Ishikawa (cell line): ENCODE results near the gene INPP5B.

Experiments used
- CEBPB ChIP-seq: IDR thresholded peaks from 2 replicates; pipeline ENCODE4 v1.6.1; 2012
- CREB1 ChIP-seq: IDR thresholded peaks from 2 replicates; pipeline ENCODE4 v1.6.1; 2012; ENCODE audit warnings: low read depth
- EGR1 ChIP-seq: IDR thresholded peaks from 2 replicates; pipeline ENCODE4 v1.6.1; 2012
- EP300 ChIP-seq: IDR thresholded peaks from 2 replicates; pipeline ENCODE4 v1.6.1; 2012; ENCODE audit warnings: borderline replicate concordance
- FOXM1 ChIP-seq: IDR thresholded peaks from 2 replicates; pipeline ENCODE4 v1.6.1; 2012; ENCODE audit warnings: low read depth, borderline replicate concordance
- NFIC ChIP-seq: IDR thresholded peaks from 2 replicates; pipeline ENCODE4 v1.6.1; 2012
- RAD21 ChIP-seq: IDR thresholded peaks from 2 replicates; pipeline ENCODE4 v1.6.1; 2012; ENCODE audit warnings: low read depth
- TAF1 ChIP-seq: IDR thresholded peaks from 2 replicates; pipeline ENCODE4 v1.6.1; 2012; ENCODE audit warnings: low read depth, mild to moderate bottlenecking
- TCF12 ChIP-seq: IDR thresholded peaks from 2 replicates; pipeline ENCODE4 v1.6.1; 2012; ENCODE audit warnings: low read depth
- TEAD4 ChIP-seq: IDR thresholded peaks from 2 replicates; pipeline ENCODE4 v1.6.1; 2012
- YY1 ChIP-seq: IDR thresholded peaks from 2 replicates; pipeline ENCODE4 v1.6.1; 2012; ENCODE audit warnings: low read depth
- ZBTB7A ChIP-seq: IDR thresholded peaks from 2 replicates; pipeline ENCODE4 v1.6.1; 2012; ENCODE audit warnings: low read depth
- TF ChIP-seq, protein P1 (sequence below): IDR thresholded peaks from 2 replicates; pipeline ENCODE4 v1.6.1; 2012; ENCODE audit warnings: low read depth, mild to moderate bottlenecking
- TF ChIP-seq, protein P2 (sequence below): IDR thresholded peaks from 2 replicates; pipeline ENCODE4 v1.6.1; 2012
- TF ChIP-seq, protein P3 (sequence below): IDR thresholded peaks from 2 replicates; pipeline ENCODE4 v1.6.1; 2012

The INPP5B gene

DNA sequence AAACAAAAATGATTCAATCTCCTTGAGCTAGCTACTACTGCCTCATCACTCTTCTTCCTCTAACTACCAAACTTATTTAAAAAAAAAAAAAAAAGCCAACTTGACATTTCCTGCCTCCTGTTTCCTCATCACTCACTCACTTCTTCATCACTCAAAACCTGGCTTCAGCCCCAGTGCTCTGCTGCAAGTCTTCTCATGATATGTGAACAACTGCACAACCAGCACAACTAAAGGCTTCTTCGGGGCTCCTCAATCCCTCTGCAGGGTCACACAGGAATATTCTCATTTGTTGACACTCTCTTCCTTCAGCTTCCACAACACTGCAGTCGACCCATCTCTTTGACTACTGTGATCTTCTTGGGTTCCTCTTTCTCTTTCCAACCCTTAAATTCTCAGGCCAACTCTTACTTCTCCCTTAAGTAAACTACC is 95.1 kb downstream of the INPP5B start:
- TF ChIP-seq, protein P1, sequence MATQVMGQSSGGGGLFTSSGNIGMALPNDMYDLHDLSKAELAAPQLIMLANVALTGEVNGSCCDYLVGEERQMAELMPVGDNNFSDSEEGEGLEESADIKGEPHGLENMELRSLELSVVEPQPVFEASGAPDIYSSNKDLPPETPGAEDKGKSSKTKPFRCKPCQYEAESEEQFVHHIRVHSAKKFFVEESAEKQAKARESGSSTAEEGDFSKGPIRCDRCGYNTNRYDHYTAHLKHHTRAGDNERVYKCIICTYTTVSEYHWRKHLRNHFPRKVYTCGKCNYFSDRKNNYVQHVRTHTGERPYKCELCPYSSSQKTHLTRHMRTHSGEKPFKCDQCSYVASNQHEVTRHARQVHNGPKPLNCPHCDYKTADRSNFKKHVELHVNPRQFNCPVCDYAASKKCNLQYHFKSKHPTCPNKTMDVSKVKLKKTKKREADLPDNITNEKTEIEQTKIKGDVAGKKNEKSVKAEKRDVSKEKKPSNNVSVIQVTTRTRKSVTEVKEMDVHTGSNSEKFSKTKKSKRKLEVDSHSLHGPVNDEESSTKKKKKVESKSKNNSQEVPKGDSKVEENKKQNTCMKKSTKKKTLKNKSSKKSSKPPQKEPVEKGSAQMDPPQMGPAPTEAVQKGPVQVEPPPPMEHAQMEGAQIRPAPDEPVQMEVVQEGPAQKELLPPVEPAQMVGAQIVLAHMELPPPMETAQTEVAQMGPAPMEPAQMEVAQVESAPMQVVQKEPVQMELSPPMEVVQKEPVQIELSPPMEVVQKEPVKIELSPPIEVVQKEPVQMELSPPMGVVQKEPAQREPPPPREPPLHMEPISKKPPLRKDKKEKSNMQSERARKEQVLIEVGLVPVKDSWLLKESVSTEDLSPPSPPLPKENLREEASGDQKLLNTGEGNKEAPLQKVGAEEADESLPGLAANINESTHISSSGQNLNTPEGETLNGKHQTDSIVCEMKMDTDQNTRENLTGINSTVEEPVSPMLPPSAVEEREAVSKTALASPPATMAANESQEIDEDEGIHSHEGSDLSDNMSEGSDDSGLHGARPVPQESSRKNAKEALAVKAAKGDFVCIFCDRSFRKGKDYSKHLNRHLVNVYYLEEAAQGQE: no peak
- no peak for TF ChIP-seq TCF12
- TF ChIP-seq, protein P2, sequence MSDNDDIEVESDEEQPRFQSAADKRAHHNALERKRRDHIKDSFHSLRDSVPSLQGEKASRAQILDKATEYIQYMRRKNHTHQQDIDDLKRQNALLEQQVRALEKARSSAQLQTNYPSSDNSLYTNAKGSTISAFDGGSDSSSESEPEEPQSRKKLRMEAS: no peak
- TF ChIP-seq TAF1: no peak
- TF ChIP-seq, protein P3, sequence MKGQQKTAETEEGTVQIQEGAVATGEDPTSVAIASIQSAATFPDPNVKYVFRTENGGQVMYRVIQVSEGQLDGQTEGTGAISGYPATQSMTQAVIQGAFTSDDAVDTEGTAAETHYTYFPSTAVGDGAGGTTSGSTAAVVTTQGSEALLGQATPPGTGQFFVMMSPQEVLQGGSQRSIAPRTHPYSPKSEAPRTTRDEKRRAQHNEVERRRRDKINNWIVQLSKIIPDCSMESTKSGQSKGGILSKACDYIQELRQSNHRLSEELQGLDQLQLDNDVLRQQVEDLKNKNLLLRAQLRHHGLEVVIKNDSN: no peak
- TF ChIP-seq EGR1: no peak
- TF ChIP-seq CREB1: no peak
- TF ChIP-seq EP300: no peak
- no peak for TF ChIP-seq TEAD4
- no peak for TF ChIP-seq ZBTB7A
- no peak for TF ChIP-seq YY1
- no peak for TF ChIP-seq RAD21

DNA sequence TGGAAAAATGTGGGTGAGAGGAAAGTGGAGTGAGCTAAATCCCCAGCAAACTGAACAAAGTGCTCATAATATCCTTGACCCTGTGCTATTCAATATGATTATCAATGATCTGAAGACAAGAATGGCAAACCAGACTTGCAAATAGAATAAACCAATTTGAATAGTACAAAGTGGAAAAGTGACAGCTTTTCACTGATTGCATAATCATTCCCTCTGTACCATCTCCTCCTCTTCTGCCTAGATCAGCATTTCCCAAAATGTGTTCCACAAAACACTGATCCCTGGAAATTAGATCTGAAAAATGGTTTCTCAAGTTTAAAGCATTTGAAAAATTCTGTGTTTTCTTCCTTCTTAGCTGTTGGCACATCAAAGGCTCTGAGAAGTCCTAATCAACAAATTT is 95.6 kb downstream of the INPP5B start:
- TF ChIP-seq, protein P1: no peak
- TF ChIP-seq CEBPB: peak; percentile 35; the same call in 1 of the 2 replicates

DNA sequence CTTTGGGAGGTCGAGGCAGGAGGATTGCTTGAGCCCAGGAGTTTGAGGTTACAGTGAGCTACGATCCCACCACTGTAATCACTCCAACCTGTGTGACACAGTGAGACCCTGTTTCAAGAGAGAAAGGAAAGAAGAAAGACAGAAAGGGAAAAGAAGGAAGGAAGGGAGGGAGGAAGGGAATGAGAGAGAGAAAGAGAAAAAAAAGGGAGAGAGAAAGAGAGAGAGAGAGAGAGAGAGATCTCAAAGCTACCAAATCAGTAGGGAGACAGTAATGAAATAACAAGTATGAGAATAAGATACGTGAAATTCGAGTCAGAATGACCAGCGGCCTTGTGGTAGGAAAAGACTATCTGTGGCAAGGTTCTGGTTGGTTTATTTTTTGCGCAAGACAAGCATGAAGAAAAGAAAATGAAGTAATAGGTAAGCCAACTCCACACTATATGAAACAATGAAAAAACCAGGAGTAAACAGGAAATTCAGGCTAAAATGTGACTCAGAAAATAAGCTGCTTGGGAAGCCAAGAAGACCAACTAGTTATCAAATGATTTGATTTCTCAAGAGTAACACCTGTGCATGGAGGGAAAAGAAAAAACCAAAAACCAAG is 96.4 kb downstream of the INPP5B start:
- no peak for TF ChIP-seq RAD21
- no peak for TF ChIP-seq EP300
- no peak for TF ChIP-seq YY1
- TF ChIP-seq CEBPB: 0 out of 2 replicates have a peak, but pooled peaks have one; percentile 22
- TF ChIP-seq TAF1: no peak
- no peak for TF ChIP-seq FOXM1
- no peak for TF ChIP-seq NFIC

GRCh38 chr1:37849480-37849879 is 97.4 kb downstream of the INPP5B start:
- TF ChIP-seq EGR1 (no peak), TAF1 (no peak), YY1 (no peak), RAD21 (no peak), EP300 (no peak), TCF12 (no peak), FOXM1 (no peak), CEBPB (no peak), ZBTB7A (no peak), NFIC (no peak), CREB1 (no peak), TEAD4 (no peak)
- TF ChIP-seq, protein P1: no peak
- TF ChIP-seq, protein P2: no peak
- TF ChIP-seq, protein P3: no peak

DNA sequence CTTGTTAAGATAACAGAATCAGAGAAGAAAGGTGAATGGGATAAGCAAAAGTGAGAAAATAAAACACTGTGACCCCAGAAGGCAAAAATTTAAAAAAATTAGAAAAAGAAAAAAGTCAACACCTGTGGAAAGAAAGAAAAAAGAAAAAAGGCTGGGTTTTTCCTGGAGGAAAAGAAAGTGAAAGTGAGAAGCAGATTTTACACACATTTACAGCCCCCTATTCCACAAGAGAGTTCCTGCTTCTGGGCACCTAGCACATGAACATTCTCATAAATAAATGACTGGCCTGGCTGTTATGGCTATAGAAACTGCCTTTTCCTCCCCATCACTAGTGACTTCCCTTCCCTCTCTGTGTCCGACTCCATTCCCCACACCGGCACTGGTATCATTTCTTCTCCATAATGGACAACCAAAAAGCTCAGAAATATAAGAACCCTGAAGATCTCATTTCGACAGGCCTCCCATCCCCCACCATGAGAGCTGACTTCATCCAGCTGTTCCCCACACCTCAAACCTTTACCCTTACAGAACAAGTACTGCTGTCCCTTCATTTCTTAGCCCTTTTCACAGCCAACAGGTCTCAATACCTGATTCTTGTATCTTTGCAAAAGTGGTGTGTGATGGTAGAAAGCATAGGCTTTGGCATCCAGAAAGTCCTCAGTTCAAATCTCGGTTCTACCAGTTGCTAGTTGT is 100.1 kb downstream of the INPP5B start:
- TF ChIP-seq, protein P2: no peak
- TF ChIP-seq EP300 (no peak), EGR1 (no peak), ZBTB7A (no peak), RAD21 (no peak), TAF1 (no peak), YY1 (no peak), TEAD4 (no peak), TCF12 (no peak), CEBPB (no peak)
- TF ChIP-seq, protein P3: no peak
